HG03175 (cell line): ENCODE data around the gene PDS5A.
"Not testable (repeated sequence)": the region's sequence is repeated elsewhere in the genome, so short reads cannot be mapped to it uniquely, and the experiment has no call there.

Experiments used
- ATAC-seq: cut with Tn5 transposase; IDR thresholded peaks from one replicate; pipeline ENCODE4 v1.9.1; 2021; ENCODE audit warnings: mild to moderate bottlenecking, moderate library complexity; ENCODE audit not compliant: unreplicated experiment

The PDS5A gene

GRCh38 chr4:39840516-39840915 is 137.2 kb downstream of the PDS5A start:
- not testable (repeated sequence) for ATAC-seq

- ATAC-seq: no peak
These were observed 137.7 kb downstream of the PDS5A start for GRCh38 chr4:39840027-39840426.

GRCh38 chr4:39838431-39838830 is 139.3 kb downstream of the PDS5A start:
- not testable (repeated sequence) for ATAC-seq

GRCh38 chr4:39834269-39834668 is 143.4 kb downstream of the PDS5A start:
- no peak for ATAC-seq

- no peak for ATAC-seq
These were observed 151.9 kb downstream of the PDS5A start for GRCh38 chr4:39825741-39826231.

- no peak for ATAC-seq
These were observed 152.6 kb downstream of the PDS5A start for GRCh38 chr4:39825090-39825489.

GRCh38 chr4:39823191-39823590 is 154.5 kb downstream of the PDS5A start:
- no peak for ATAC-seq

- no peak for ATAC-seq
These were observed 155.0 kb downstream of the PDS5A start for GRCh38 chr4:39822662-39823061.

- ATAC-seq: no peak
These were observed 155.8 kb downstream of the PDS5A start for GRCh38 chr4:39821951-39822350.

- no peak for ATAC-seq
These were observed 157.5 kb downstream of the PDS5A start for GRCh38 chr4:39820186-39820585.

GRCh38 chr4:39818646-39819045 is 159.1 kb downstream of the PDS5A start:
- no peak for ATAC-seq

- no peak for ATAC-seq
These were observed 163.1 kb downstream of the PDS5A start for GRCh38 chr4:39814403-39815185.

- ATAC-seq: not testable (repeated sequence)
These were observed 163.9 kb downstream of the PDS5A start for GRCh38 chr4:39813761-39814160.

- not testable (repeated sequence) for ATAC-seq
These were observed 164.7 kb downstream of the PDS5A start for GRCh38 chr4:39813033-39813432.

GRCh38 chr4:39812500-39812899 is 165.2 kb downstream of the PDS5A start:
- ATAC-seq: no peak

GRCh38 chr4:39808231-39808749 is 169.4 kb downstream of the PDS5A start:
- ATAC-seq: no peak

GRCh38 chr4:39802005-39802404 is 175.7 kb downstream of the PDS5A start:
- no peak for ATAC-seq

- ATAC-seq: not testable (repeated sequence)
These were observed 184.7 kb downstream of the PDS5A start for GRCh38 chr4:39792976-39793375.

GRCh38 chr4:39792529-39792928 is 185.2 kb downstream of the PDS5A start:
- ATAC-seq: no peak

GRCh38 chr4:39792128-39792527 is 185.6 kb downstream of the PDS5A start:
- no peak for ATAC-seq

- ATAC-seq: no peak
These were observed 190.9 kb downstream of the PDS5A start for GRCh38 chr4:39786838-39787237.

- ATAC-seq: no peak
These were observed 192.6 kb downstream of the PDS5A start for GRCh38 chr4:39785083-39785482.
